Natural killer cell treated with Interleukin-12 subunit alpha and Interleukin-12 subunit beta and Interleukin-15 and Interleukin-18, amount 100 ng/mL, for 72 hours (primary cell): ENCODE measurements around the gene ZFR. TPM values are rescaled to one million over a fixed set of nuclear protein-coding genes. Genes with fewer than 3 reads are reported as not detected.

ENCODE experiments used
- ATAC-seq, 2 donors: fragments of 150-1000 bp; cut with Tn5 transposase in 1 of 2; sonication (Bioruptor Pico), chemical (Tn5 transposase) in 1 of 2; 2 replicates each; pipeline ENCODE4 v1.10.0; 2021
- DNase-seq: peaks from one replicate; pipeline ENCODE4 v3.0.0; 2022; ENCODE audit warnings: low spot score
- H3K27ac Mint-ChIP-seq, 2 donors: 1 replicate in 1 of 2; 2 replicates in 1 of 2; pipeline ENCODE4 v1.8.0; 2022; ENCODE audit warnings: mixed read lengths in 2 of 2, mild to moderate bottlenecking in 1 of 2, moderate library complexity in 1 of 2
- H3K27me3 Mint-ChIP-seq, 2 donors: 1 replicate in 1 of 2; 2 replicates in 1 of 2; pipeline ENCODE4 v1.8.0; 2022; ENCODE audit warnings: mixed read lengths in 2 of 2
- H3K36me3 Mint-ChIP-seq: one replicate; pipeline ENCODE4 v1.8.0; 2022; ENCODE audit warnings: mixed read lengths
- H3K4me1 Mint-ChIP-seq, 2 donors: 1 replicate in 1 of 2; 2 replicates in 1 of 2; pipeline ENCODE4 v1.8.0; 2022; ENCODE audit warnings: low read depth in 2 of 2, mixed read lengths in 2 of 2, mild to moderate bottlenecking in 1 of 2
- H3K4me3 Mint-ChIP-seq: one replicate; pipeline ENCODE4 v1.8.0; 2022; ENCODE audit warnings: mixed read lengths
- H3K9me3 Mint-ChIP-seq: 2 replicates; pipeline ENCODE4 v1.8.0; 2022; ENCODE audit warnings: mixed read lengths
- total RNA-seq, 2 donors: library from RNA; stranded (reverse); gene quantifications; one replicate each; pipeline ENCODE4 v1.2.3, GENCODE V29; 2022

ZFR gene
- total RNA-seq, 2 donors from 2014 or later: 58.2 to 70.5 TPM

- no peaks in the 10 kb centered on the region for H3K9me3 Mint-ChIP-seq
- no peaks in the 10 kb centered on the region for H3K27me3 Mint-ChIP-seq
Measured at GRCh38 chr5:32353420-32353819, 91.1 kb downstream of the ZFR start.

GRCh38 chr5:32352685-32353084, 91.9 kb downstream of the ZFR start:
- ATAC-seq (no peak), DNase-seq (no peak)
- no peak overlapping the region for H3K27ac Mint-ChIP-seq
- H3K27me3 Mint-ChIP-seq: no peaks in the 10 kb centered on the region
- H3K4me3 Mint-ChIP-seq: no peak overlapping the region
- peaks cover 17% of the 10 kb centered on the region for H3K36me3 Mint-ChIP-seq
- H3K9me3 Mint-ChIP-seq: no peaks in the 10 kb centered on the region
- no peaks in the 10 kb centered on the region for H3K4me1 Mint-ChIP-seq

More at GRCh38 chr5:32353420-32353819, 91.1 kb downstream of the ZFR start:
- peaks cover 14% of the 10 kb centered on the region for H3K36me3 Mint-ChIP-seq
- ATAC-seq (no peak), DNase-seq (no peak)
- H3K4me1 Mint-ChIP-seq: no peaks in the 10 kb centered on the region
- H3K27ac Mint-ChIP-seq: no peak overlapping the region
- H3K4me3 Mint-ChIP-seq: no peak overlapping the region

- no peak for DNase-seq
- H3K9me3 Mint-ChIP-seq: no peaks in the 10 kb centered on the region
- H3K36me3 Mint-ChIP-seq: peaks cover 10% of the 10 kb centered on the region
- H3K27ac Mint-ChIP-seq: no peak overlapping the region
- no peaks in the 10 kb centered on the region for H3K4me1 Mint-ChIP-seq
- ATAC-seq: no peak
- no peak overlapping the region for H3K4me3 Mint-ChIP-seq
- no peaks in the 10 kb centered on the region for H3K27me3 Mint-ChIP-seq
Measured at GRCh38 chr5:32346869-32347268, 97.7 kb downstream of the ZFR start.

GRCh38 chr5:32343058-32343672, 101.4 kb downstream of the ZFR start:
- Mint-ChIP-seq H3K4me1 (no peaks in the 10 kb centered on the region), H3K4me3 (no peak overlapping the region), H3K36me3 (peaks cover 17% of the 10 kb centered on the region), H3K27ac (no peak overlapping the region), H3K9me3 (no peaks in the 10 kb centered on the region), H3K27me3 (no peaks in the 10 kb centered on the region)
- ATAC-seq: no peak
- DNase-seq: no peak

GRCh38 chr5:32342656-32343055, 101.9 kb downstream of the ZFR start:
- Mint-ChIP-seq H3K4me1 (no peaks in the 10 kb centered on the region), H3K27me3 (no peaks in the 10 kb centered on the region), H3K4me3 (no peak overlapping the region), H3K36me3 (peaks cover 15% of the 10 kb centered on the region), H3K27ac (no peak overlapping the region), H3K9me3 (no peaks in the 10 kb centered on the region)
- ATAC-seq (no peak), DNase-seq (no peak)

- Mint-ChIP-seq H3K27ac (no peak overlapping the region), H3K27me3 (no peaks in the 10 kb centered on the region), H3K4me3 (no peak overlapping the region), H3K4me1 (no peaks in the 10 kb centered on the region), H3K36me3 (peaks cover 11% of the 10 kb centered on the region), H3K9me3 (no peaks in the 10 kb centered on the region)
- no peak for DNase-seq
- no peak for ATAC-seq
Measured at GRCh38 chr5:32339878-32340277, 104.7 kb downstream of the ZFR start.

- DNase-seq (no peak), ATAC-seq (no peak)
- no peak overlapping the region for H3K4me3 Mint-ChIP-seq
- H3K27me3 Mint-ChIP-seq: no peaks in the 10 kb centered on the region
- H3K27ac Mint-ChIP-seq: no peak overlapping the region
- H3K9me3 Mint-ChIP-seq: no peaks in the 10 kb centered on the region
- peaks cover 11% of the 10 kb centered on the region for H3K36me3 Mint-ChIP-seq
- no peaks in the 10 kb centered on the region for H3K4me1 Mint-ChIP-seq
Measured at GRCh38 chr5:32339198-32339597, 105.3 kb downstream of the ZFR start.

- ATAC-seq: no peak
- Mint-ChIP-seq H3K27ac (no peak overlapping the region), H3K4me3 (no peak overlapping the region), H3K9me3 (no peaks in the 10 kb centered on the region), H3K4me1 (peaks cover 0 to 3% of the 10 kb centered on the region in 2 donors), H3K36me3 (no peaks in the 10 kb centered on the region), H3K27me3 (no peaks in the 10 kb centered on the region)
- no peak for DNase-seq
Measured at GRCh38 chr5:32332966-32333365, 111.6 kb downstream of the ZFR start.

GRCh38 chr5:32332361-32332760, 112.2 kb downstream of the ZFR start:
- no peak for ATAC-seq
- Mint-ChIP-seq H3K9me3 (no peaks in the 10 kb centered on the region), H3K36me3 (no peaks in the 10 kb centered on the region), H3K27ac (no peak overlapping the region), H3K4me1 (peaks cover 0 to 3% of the 10 kb centered on the region in 2 donors), H3K4me3 (no peak overlapping the region), H3K27me3 (no peaks in the 10 kb centered on the region)
- DNase-seq: no peak

- ATAC-seq: no peak
- no peak for DNase-seq
- no peaks in the 10 kb centered on the region for H3K27me3 Mint-ChIP-seq
- H3K4me3 Mint-ChIP-seq: no peak overlapping the region
- H3K27ac Mint-ChIP-seq: no peak overlapping the region
- no peaks in the 10 kb centered on the region for H3K36me3 Mint-ChIP-seq
- peaks cover 0 to 3% of the 10 kb centered on the region in 2 donors for H3K4me1 Mint-ChIP-seq
- H3K9me3 Mint-ChIP-seq: no peaks in the 10 kb centered on the region
Measured at GRCh38 chr5:32331935-32332274, 112.6 kb downstream of the ZFR start.

- Mint-ChIP-seq H3K4me1 (peaks cover 0 to 3% of the 10 kb centered on the region in 2 donors), H3K36me3 (no peaks in the 10 kb centered on the region), H3K4me3 (no peak overlapping the region), H3K9me3 (no peaks in the 10 kb centered on the region), H3K27ac (no peak overlapping the region), H3K27me3 (no peaks in the 10 kb centered on the region)
- DNase-seq (no peak), ATAC-seq (no peak)
Measured at GRCh38 chr5:32331217-32331934, 113.2 kb downstream of the ZFR start.

GRCh38 chr5:32330126-32330971, 114.2 kb downstream of the ZFR start:
- no peak overlapping the region for H3K27ac Mint-ChIP-seq
- H3K4me3 Mint-ChIP-seq: no peak overlapping the region
- no peaks in the 10 kb centered on the region for H3K36me3 Mint-ChIP-seq
- H3K27me3 Mint-ChIP-seq: no peaks in the 10 kb centered on the region
- no peak for ATAC-seq
- no peak for DNase-seq
- H3K4me1 Mint-ChIP-seq: peaks cover 0 to 3% of the 10 kb centered on the region in 2 donors
- no peaks in the 10 kb centered on the region for H3K9me3 Mint-ChIP-seq

GRCh38 chr5:32329395-32329834, 115.1 kb downstream of the ZFR start:
- peaks cover 0 to 3% of the 10 kb centered on the region in 2 donors for H3K4me1 Mint-ChIP-seq
- H3K4me3 Mint-ChIP-seq: no peak overlapping the region
- DNase-seq (peak; percentile 76), ATAC-seq (peak; percentile 84 to 86)
- no peaks in the 10 kb centered on the region for H3K27me3 Mint-ChIP-seq
- no peaks in the 10 kb centered on the region for H3K9me3 Mint-ChIP-seq
- H3K27ac Mint-ChIP-seq: no peak overlapping the region
- no peaks in the 10 kb centered on the region for H3K36me3 Mint-ChIP-seq

- ATAC-seq: no peak
- no peaks in the 10 kb centered on the region for H3K27me3 Mint-ChIP-seq
- H3K9me3 Mint-ChIP-seq: peaks cover 4% of the 10 kb centered on the region
- H3K36me3 Mint-ChIP-seq: peaks cover 7% of the 10 kb centered on the region
- H3K4me3 Mint-ChIP-seq: no peak overlapping the region
- no peak overlapping the region for H3K27ac Mint-ChIP-seq
- peaks cover 0 to 3% of the 10 kb centered on the region in 2 donors for H3K4me1 Mint-ChIP-seq
- DNase-seq: no peak
Measured at GRCh38 chr5:32326216-32326772, 118.2 kb downstream of the ZFR start.
